Common myeloid progenitor, CD34-positive (primary cell): ENCODE measurements around the gene TNFSF13.

Experiments used
- CTCF ChIA-PET: fragments of 350-600 bp; sonication (Branson Sonifier 250); formaldehyde crosslinking; loops from one replicate; lab custom pipeline; 2021; ENCODE audit warnings: antibody characterized with exemption; lab: Charles Lee
- POLR2A ChIA-PET: fragments of 350-600 bp; sonication (Branson Sonifier 250); formaldehyde crosslinking; loops from one replicate; lab custom pipeline; 2021; ENCODE audit warnings: antibody characterized with exemption; lab: Charles Lee
- DNase-seq, 3 donors: peaks; one replicate each; pipeline versions ENCODE4 v3.0.0 to v3.0.0-alpha.2; 2013
- H3K27ac ChIP-seq, 2 experiments: 1 replicate in 1 of 2; 2 replicates in 1 of 2; pipeline ENCODE4 v1.7.0; 2013; ENCODE audit warnings: inconsistent platforms in 2 of 2, low read length in 2 of 2, mild to moderate bottlenecking in 2 of 2, low read depth in 1 of 2, moderate library complexity in 1 of 2; ENCODE audit not compliant: severe bottlenecking in 2 of 2, insufficient read depth in 1 of 2, poor library complexity in 1 of 2
- H3K27me3 ChIP-seq, 5 experiments: replicated peaks in 2 of 5; 1 replicate in 3 of 5; 2 replicates in 2 of 5; pipeline versions ENCODE4 v1.6.1 to v1.7.0; 2013; ENCODE audit warnings: low read length in 4 of 5, mild to moderate bottlenecking in 2 of 5, moderate library complexity in 2 of 5, inconsistent platforms in 1 of 5; ENCODE audit not compliant: insufficient read depth in 5 of 5, control insufficient read depth in 4 of 5
- H3K36me3 ChIP-seq, 4 experiments: 1 replicate in 2 of 4; 2 replicates in 2 of 4; pipeline versions ENCODE4 v1.6.1 to v1.7.0; 2013; ENCODE audit warnings: low read length in 3 of 4, control low read depth in 1 of 4, mild to moderate bottlenecking in 1 of 4; ENCODE audit not compliant: control insufficient read depth in 4 of 4, insufficient read depth in 4 of 4
- H3K4me1 ChIP-seq, 4 experiments: 1 replicate in 3 of 4; 2 replicates in 1 of 4; pipeline versions ENCODE4 v1.6.1 to v1.7.1; 2013; ENCODE audit warnings: low read length in 3 of 4, mild to moderate bottlenecking in 3 of 4, control low read depth in 1 of 4, inconsistent platforms in 1 of 4, moderate library complexity in 1 of 4; ENCODE audit not compliant: control insufficient read depth in 4 of 4, insufficient read depth in 4 of 4; ENCODE audit errors: control extremely low read depth in 1 of 4
- H3K4me3 ChIP-seq, 7 experiments: 1 replicate in 4 of 7; 2 replicates in 3 of 7; pipeline versions ENCODE4 v1.5.1 to v1.7.0; 2013; ENCODE audit warnings: mild to moderate bottlenecking in 7 of 7, low read length in 6 of 7, moderate library complexity in 6 of 7, inconsistent platforms in 2 of 7, low read depth in 2 of 7, control low read depth in 1 of 7; ENCODE audit not compliant: insufficient read depth in 4 of 7, control insufficient read depth in 1 of 7; ENCODE audit errors: extremely low read depth in 1 of 7
- H3K9me3 ChIP-seq, 5 experiments: 1 replicate in 4 of 5; 2 replicates in 1 of 5; pipeline versions ENCODE4 v1.6.1 to v1.7.1; 2013; ENCODE audit warnings: low read length in 4 of 5, mild to moderate bottlenecking in 2 of 5, inconsistent platforms in 1 of 5, low read depth in 1 of 5, moderate library complexity in 1 of 5; ENCODE audit not compliant: control insufficient read depth in 4 of 5, insufficient read depth in 2 of 5; ENCODE audit errors: control extremely low read depth in 1 of 5
- WGBS: methylation state at CpG from one replicate; pipeline ENCODE4 v1.1.5; 2013; ENCODE audit not compliant: insufficient coverage; 5-methylcytosine and 5-hydroxymethylcytosine counted together

Gene TNFSF13

GRCh38 chr17:7551396-7551795 is 7.2 kb upstream of the TNFSF13 start:
- 40% methylated on average over 1 of the region's 4 CpGs for WGBS
- no peaks in the 10 kb centered on the region for H3K9me3 ChIP-seq
- no peak overlapping the region for H3K4me3 ChIP-seq
- H3K27ac ChIP-seq: no peak overlapping the region
- no peak for DNase-seq
- peaks cover 0 to 4% (median 0%) of the 10 kb centered on the region in 4 experiments for H3K36me3 ChIP-seq
- H3K27me3 ChIP-seq: no peaks in the 10 kb centered on the region
- CTCF ChIA-PET: interaction anchor here (1.8 to 21.7 kb wide), 2 partner anchors 10 to 36 kb away, joined by 11 to 515 read pairs; partner anchors contain the start of gene SENP3
- POLR2A ChIA-PET: no interaction called here
- H3K4me1 ChIP-seq: peaks cover 5 to 69% (median 61%) of the 10 kb centered on the region in 4 experiments

GRCh38 chr17:7552621-7553051 is 5.9 kb upstream of the TNFSF13 start:
- ChIA-PET POLR2A (interaction anchor here (0.5 to 0.9 kb wide), 3 partner anchors 68 to 372 kb away, joined by 3 to 5 read pairs (median 5); partner anchors contain the start of gene POLR2A), CTCF (interaction anchor here (0.8 to 21.7 kb wide), 6 partner anchors 8 to 116 kb away, joined by 3 to 515 read pairs (median 4); partner anchors contain the start of genes POLR2A and SENP3)
- DNase-seq: peak in 2 of 3 donors; percentile 90 to 91
- Histone ChIP-seq H3K27me3 (no peaks in the 10 kb centered on the region), H3K36me3 (peaks cover 0 to 4% (median 0%) of the 10 kb centered on the region in 4 experiments), H3K9me3 (no peaks in the 10 kb centered on the region), H3K4me3 (peak overlapping the region in 3 of 7 experiments; percentile 6 to 55 (median 30)), H3K27ac (peak overlapping the region in 1 of 2 experiments; percentile 58), H3K4me1 (peaks cover 5 to 80% (median 71%) of the 10 kb centered on the region in 4 experiments)
- 0% methylated on average over 6 of the region's 6 CpGs for WGBS

DNA sequence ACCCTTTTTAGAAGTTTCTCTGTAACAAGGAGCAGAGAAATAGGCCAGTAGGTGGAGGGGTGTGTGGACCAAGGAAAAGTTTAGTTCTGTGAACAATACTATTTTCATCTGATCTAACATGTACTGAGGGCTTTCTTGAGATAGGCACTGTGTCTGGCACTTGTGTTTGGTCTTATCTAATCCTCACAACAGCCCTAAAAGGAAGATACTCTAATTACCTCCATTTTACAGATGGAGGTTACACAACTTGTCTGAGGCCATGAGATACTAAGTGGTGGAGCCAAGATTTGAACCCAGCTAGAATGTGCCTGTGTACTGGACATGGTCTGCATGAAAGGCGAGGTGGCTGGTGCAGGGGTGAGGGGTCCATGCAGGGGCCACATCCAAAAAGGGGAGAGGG is 5.2 kb upstream of the TNFSF13 start:
- CTCF ChIA-PET: interaction anchor here (0.7 to 21.7 kb wide), 5 partner anchors 12 to 117 kb away, joined by 3 to 515 read pairs (median 3); no protein-coding TSS in a partner anchor
- H3K27ac ChIP-seq: peak overlapping the region in 1 of 2 experiments; percentile 53
- H3K36me3 ChIP-seq: peaks cover 0 to 4% (median 0%) of the 10 kb centered on the region in 4 experiments
- no CpG with 5 or more reads among the region's 1 CpG for WGBS
- peaks cover 4 to 85% (median 72%) of the 10 kb centered on the region in 4 experiments for H3K4me1 ChIP-seq
- no peak for DNase-seq
- peak overlapping the region in 1 of 7 experiments; percentile 23 for H3K4me3 ChIP-seq
- H3K27me3 ChIP-seq: no peaks in the 10 kb centered on the region
- H3K9me3 ChIP-seq: no peaks in the 10 kb centered on the region
- POLR2A ChIA-PET: interaction anchor here (1.0 kb wide), 1 partner anchor 39 kb away, joined by 3 read pairs; no protein-coding TSS in a partner anchor

DNA sequence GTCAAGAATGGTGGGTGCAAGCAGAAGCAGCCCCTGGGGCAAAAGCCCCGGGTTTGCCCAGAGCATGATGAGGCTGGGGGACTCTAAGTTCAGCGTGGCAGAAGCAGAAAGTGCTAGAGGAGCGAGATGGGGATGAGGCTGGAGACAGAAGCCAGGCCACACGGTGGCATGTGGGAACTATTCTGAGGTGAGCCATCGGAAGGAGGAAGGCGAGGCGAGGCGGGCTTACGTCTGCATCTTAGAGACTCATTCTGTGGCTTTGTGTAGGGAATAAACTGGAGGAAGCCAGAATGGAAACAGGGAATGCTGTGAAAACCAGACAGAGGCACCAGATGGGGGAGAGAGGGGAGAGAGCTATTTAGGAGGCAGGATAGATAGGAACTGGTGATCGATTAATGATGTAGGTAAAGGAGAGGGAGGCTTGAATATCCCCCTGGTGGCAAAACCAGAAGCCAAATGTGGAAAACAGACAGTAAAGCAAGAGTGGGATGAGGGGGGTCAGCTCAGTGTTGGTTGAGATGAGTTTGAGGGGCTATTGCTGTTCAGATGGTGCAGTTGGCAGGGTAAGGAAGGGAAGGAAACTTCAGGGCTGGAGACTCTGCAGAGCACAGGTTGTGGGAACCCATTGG is 3.1 kb upstream of the TNFSF13 start:
- H3K36me3 ChIP-seq: peaks cover 0 to 3% (median under 1%) of the 10 kb centered on the region in 4 experiments
- no peak overlapping the region for H3K4me3 ChIP-seq
- peaks cover 11 to 86% (median 77%) of the 10 kb centered on the region in 4 experiments for H3K4me1 ChIP-seq
- no peaks in the 10 kb centered on the region for H3K27me3 ChIP-seq
- CTCF ChIA-PET: interaction anchor here (21.7 kb wide), 1 partner anchor 40 kb away, joined by 515 read pairs; no protein-coding TSS in a partner anchor
- peak in 1 of 3 donors; percentile 43 for DNase-seq
- 81% methylated on average over 9 of the region's 10 CpGs for WGBS
- no peak overlapping the region for H3K27ac ChIP-seq
- H3K9me3 ChIP-seq: no peaks in the 10 kb centered on the region
- POLR2A ChIA-PET: no interaction called here

DNA sequence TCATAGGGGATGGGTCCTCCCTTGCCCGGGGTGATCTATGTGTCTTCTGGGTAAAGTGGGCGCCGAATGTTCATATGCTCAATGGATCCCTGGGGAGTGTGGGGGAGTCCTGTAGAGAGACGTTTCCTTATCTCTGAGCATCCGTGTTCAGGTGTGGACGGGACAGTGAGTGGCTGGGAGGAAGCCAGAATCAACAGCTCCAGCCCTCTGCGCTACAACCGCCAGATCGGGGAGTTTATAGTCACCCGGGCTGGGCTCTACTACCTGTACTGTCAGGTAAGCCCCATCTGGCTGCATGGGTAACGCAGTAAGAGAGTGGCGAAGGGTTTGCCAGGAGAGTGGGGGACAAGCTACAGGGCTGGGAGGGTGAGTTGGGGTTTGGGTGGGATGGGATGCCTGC is 1.9 kb upstream of the TNFSF13 start:
- Histone ChIP-seq H3K36me3 (peaks cover 0 to 4% (median 0%) of the 10 kb centered on the region in 4 experiments), H3K27me3 (no peaks in the 10 kb centered on the region), H3K27ac (peak overlapping the region in 1 of 2 experiments; percentile 87), H3K4me3 (no peak overlapping the region), H3K4me1 (peaks cover 11 to 85% (median 76%) of the 10 kb centered on the region in 4 experiments), H3K9me3 (no peaks in the 10 kb centered on the region)
- POLR2A ChIA-PET: no interaction called here
- WGBS: 97% methylated on average over 11 of the region's 12 CpGs
- no peak for DNase-seq
- CTCF ChIA-PET: interaction anchor here (1.1 to 21.7 kb wide), 4 partner anchors 10 to 227 kb away, joined by 3 to 515 read pairs (median 4); no protein-coding TSS in a partner anchor

GRCh38 chr17:7557147-7557764 is 1.3 kb upstream of the TNFSF13 start:
- peaks cover 0 to 4% (median 0%) of the 10 kb centered on the region in 4 experiments for H3K36me3 ChIP-seq
- DNase-seq: no peak
- H3K27ac ChIP-seq: peak overlapping the region; percentile 50 to 87
- POLR2A ChIA-PET: interaction anchor here (5.4 kb wide), 1 partner anchor 43 kb away, joined by 45 read pairs; no protein-coding TSS in a partner anchor
- peaks cover 11 to 80% (median 74%) of the 10 kb centered on the region in 4 experiments for H3K4me1 ChIP-seq
- peak overlapping the region in 2 of 7 experiments; percentile 74 to 84 for H3K4me3 ChIP-seq
- no peaks in the 10 kb centered on the region for H3K9me3 ChIP-seq
- H3K27me3 ChIP-seq: no peaks in the 10 kb centered on the region
- 82% methylated on average over 16 of the region's 19 CpGs for WGBS
- CTCF ChIA-PET: interaction anchor here (1.1 to 21.7 kb wide), 5 partner anchors 11 to 228 kb away, joined by 3 to 515 read pairs (median 4); partner anchors contain the start of gene MPDU1
